Measurements from ENCODE around the gene GALNT2. TPM values are rescaled to one million over a fixed set of nuclear protein-coding genes. Genes with fewer than 3 reads are reported as not detected.

Gene GALNT2
- total and polyA plus RNA-seq, 2 experiments from 2014 or later = 17.8 to 48.3 TPM

DNA sequence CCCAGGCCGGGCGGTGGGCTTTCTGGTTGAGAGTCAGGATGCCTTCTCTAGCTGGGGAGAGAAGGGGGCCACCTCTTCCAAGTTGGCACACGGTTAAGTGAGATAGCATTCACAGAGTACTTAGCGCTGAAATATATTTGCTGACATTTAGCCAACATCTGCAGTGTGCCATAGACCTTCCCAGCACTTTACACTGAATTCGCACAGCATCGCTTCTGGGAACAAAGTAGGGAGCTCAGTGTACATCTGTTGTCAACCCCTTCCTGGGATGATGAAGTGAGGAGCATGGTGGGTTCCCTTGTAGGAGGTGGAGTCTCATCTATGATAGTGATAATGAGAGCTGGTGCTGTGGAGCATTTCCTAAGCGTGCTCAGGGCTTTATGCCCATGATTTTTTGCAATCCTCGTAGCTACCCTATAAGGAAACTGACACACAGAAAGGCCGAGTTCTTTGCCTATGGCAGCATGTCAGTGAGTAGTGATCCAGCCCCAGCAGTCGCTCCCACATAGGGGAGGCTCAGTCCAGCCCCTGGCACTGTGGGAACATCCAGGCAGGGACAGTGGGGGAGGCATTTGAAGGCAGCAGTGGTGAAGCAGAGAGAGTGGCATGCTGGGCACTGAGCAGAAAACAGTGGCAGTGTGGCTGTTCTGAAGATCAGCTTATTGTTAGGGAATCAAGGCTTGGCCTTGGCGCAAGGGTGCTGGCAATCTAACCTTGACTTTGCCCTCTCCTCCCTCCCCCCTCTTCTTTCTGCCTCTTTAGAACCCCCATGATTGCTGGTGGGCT, 182.8 kb downstream of the GALNT2 start:
- H3K27ac ChIP-seq (ENCODE audit: low read depth) = peak overlapping the region; percentile 62; the same call in 1 of the 2 replicates
- no peaks in the 10 kb centered on the region for H3K36me3 ChIP-seq (ENCODE audit: insufficient read depth)
- Mint-ChIP-seq H3K27ac (no peak overlapping the region), H3K9me3 (no peaks in the 10 kb centered on the region), H3K27me3 (ENCODE audit: insufficient read depth, low read depth, poor library complexity) (peaks cover 9% of the 10 kb centered on the region), H3K4me1 (peaks cover 36% of the 10 kb centered on the region), H3K4me3 (no peak overlapping the region), H3K36me3 (ENCODE audit: low read depth) (peaks cover 19% of the 10 kb centered on the region)
- no peaks in the 10 kb centered on the region for H3F3A ChIP-seq (replicated peaks; ENCODE audit: low read depth)
- H3K4me3 ChIP-seq = no peak overlapping the region
- H3K9me2 ChIP-seq (ENCODE audit: insufficient read depth) = peaks cover 6% of the 10 kb centered on the region
- no peak overlapping the region for H2AFZ ChIP-seq
- H3K4me1 ChIP-seq (ENCODE audit: insufficient read depth) = peaks cover 25% of the 10 kb centered on the region
- H3K27me3 ChIP-seq (ENCODE audit: insufficient read depth) = no peaks in the 10 kb centered on the region
- H4K20me1 ChIP-seq (replicated peaks; ENCODE audit: insufficient read depth) = no peaks in the 10 kb centered on the region
- 0 out of 2 replicates have a peak overlapping the region, but pooled peaks have one; percentile 47 for H3K4me2 ChIP-seq
- no peak for DNase-seq (ENCODE audit: low spot score)
- no peaks in the 10 kb centered on the region for H3K79me2 ChIP-seq (replicated peaks; ENCODE audit: insufficient read depth)
- TF ChIP-seq ETS1 (IDR thresholded peaks at IDR 0.05) (no peak), POLR2AphosphoS5 (IDR thresholded peaks at IDR 0.05; ENCODE audit: low read depth) (no peak), ZNF331 (CRISPR knock-in tag; IDR thresholded peaks at IDR 0.05; ENCODE audit: low read depth) (no peak), ZNF114 (CRISPR knock-in tag; IDR thresholded peaks at IDR 0.05) (no peak), EZH2phosphoT487 (IDR thresholded peaks at IDR 0.05; ENCODE audit: unreplicated experiment) (no peak), NANOG (IDR thresholded peaks at IDR 0.05; ENCODE audit: borderline replicate concordance) (no peak), JUNB (IDR thresholded peaks at IDR 0.05; ENCODE audit: unreplicated experiment) (no peak), CREB1 (CRISPR knock-in tag; IDR thresholded peaks at IDR 0.05; ENCODE audit: low read depth) (no peak), EZH2 (IDR thresholded peaks at IDR 0.05; ENCODE audit: low read depth, unreplicated experiment) (no peak), STAT1 (IDR thresholded peaks at IDR 0.05; ENCODE audit: unreplicated experiment) (no peak)
- TF ChIP-seq, protein P1, sequence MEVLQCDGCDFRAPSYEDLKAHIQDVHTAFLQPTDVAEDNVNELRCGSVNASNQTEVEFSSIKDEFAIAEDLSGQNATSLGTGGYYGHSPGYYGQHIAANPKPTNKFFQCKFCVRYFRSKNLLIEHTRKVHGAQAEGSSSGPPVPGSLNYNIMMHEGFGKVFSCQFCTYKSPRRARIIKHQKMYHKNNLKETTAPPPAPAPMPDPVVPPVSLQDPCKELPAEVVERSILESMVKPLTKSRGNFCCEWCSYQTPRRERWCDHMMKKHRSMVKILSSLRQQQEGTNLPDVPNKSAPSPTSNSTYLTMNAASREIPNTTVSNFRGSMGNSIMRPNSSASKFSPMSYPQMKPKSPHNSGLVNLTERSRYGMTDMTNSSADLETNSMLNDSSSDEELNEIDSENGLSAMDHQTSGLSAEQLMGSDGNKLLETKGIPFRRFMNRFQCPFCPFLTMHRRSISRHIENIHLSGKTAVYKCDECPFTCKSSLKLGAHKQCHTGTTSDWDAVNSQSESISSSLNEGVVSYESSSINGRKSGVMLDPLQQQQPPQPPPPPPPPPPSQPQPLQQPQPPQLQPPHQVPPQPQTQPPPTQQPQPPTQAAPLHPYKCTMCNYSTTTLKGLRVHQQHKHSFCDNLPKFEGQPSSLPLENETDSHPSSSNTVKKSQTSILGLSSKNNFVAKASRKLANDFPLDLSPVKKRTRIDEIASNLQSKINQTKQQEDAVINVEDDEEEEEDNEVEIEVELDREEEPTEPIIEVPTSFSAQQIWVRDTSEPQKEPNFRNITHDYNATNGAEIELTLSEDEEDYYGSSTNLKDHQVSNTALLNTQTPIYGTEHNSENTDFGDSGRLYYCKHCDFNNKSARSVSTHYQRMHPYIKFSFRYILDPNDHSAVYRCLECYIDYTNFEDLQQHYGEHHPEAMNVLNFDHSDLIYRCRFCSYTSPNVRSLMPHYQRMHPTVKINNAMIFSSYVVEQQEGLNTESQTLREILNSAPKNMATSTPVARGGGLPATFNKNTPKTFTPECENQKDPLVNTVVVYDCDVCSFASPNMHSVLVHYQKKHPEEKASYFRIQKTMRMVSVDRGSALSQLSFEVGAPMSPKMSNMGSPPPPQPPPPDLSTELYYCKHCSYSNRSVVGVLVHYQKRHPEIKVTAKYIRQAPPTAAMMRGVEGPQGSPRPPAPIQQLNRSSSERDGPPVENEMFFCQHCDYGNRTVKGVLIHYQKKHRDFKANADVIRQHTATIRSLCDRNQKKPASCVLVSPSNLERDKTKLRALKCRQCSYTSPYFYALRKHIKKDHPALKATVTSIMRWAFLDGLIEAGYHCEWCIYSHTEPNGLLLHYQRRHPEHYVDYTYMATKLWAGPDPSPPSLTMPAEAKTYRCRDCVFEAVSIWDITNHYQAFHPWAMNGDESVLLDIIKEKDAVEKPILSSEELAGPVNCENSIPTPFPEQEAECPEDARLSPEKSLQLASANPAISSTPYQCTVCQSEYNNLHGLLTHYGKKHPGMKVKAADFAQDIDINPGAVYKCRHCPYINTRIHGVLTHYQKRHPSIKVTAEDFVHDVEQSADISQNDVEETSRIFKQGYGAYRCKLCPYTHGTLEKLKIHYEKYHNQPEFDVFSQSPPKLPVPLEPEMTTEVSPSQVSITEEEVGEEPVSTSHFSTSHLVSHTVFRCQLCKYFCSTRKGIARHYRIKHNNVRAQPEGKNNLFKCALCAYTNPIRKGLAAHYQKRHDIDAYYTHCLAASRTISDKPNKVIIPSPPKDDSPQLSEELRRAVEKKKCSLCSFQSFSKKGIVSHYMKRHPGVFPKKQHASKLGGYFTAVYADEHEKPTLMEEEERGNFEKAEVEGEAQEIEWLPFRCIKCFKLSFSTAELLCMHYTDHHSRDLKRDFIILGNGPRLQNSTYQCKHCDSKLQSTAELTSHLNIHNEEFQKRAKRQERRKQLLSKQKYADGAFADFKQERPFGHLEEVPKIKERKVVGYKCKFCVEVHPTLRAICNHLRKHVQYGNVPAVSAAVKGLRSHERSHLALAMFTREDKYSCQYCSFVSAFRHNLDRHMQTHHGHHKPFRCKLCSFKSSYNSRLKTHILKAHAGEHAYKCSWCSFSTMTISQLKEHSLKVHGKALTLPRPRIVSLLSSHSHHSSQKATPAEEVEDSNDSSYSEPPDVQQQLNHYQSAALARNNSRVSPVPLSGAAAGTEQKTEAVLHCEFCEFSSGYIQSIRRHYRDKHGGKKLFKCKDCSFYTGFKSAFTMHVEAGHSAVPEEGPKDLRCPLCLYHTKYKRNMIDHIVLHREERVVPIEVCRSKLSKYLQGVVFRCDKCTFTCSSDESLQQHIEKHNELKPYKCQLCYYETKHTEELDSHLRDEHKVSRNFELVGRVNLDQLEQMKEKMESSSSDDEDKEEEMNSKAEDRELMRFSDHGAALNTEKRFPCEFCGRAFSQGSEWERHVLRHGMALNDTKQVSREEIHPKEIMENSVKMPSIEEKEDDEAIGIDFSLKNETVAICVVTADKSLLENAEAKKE (CRISPR knock-in tag; IDR thresholded peaks at IDR 0.05) = no peak
- TF ChIP-seq, protein P2, sequence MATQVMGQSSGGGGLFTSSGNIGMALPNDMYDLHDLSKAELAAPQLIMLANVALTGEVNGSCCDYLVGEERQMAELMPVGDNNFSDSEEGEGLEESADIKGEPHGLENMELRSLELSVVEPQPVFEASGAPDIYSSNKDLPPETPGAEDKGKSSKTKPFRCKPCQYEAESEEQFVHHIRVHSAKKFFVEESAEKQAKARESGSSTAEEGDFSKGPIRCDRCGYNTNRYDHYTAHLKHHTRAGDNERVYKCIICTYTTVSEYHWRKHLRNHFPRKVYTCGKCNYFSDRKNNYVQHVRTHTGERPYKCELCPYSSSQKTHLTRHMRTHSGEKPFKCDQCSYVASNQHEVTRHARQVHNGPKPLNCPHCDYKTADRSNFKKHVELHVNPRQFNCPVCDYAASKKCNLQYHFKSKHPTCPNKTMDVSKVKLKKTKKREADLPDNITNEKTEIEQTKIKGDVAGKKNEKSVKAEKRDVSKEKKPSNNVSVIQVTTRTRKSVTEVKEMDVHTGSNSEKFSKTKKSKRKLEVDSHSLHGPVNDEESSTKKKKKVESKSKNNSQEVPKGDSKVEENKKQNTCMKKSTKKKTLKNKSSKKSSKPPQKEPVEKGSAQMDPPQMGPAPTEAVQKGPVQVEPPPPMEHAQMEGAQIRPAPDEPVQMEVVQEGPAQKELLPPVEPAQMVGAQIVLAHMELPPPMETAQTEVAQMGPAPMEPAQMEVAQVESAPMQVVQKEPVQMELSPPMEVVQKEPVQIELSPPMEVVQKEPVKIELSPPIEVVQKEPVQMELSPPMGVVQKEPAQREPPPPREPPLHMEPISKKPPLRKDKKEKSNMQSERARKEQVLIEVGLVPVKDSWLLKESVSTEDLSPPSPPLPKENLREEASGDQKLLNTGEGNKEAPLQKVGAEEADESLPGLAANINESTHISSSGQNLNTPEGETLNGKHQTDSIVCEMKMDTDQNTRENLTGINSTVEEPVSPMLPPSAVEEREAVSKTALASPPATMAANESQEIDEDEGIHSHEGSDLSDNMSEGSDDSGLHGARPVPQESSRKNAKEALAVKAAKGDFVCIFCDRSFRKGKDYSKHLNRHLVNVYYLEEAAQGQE (IDR thresholded peaks at IDR 0.05; ENCODE audit: unreplicated experiment) = no peak
- TF ChIP-seq, protein P3, sequence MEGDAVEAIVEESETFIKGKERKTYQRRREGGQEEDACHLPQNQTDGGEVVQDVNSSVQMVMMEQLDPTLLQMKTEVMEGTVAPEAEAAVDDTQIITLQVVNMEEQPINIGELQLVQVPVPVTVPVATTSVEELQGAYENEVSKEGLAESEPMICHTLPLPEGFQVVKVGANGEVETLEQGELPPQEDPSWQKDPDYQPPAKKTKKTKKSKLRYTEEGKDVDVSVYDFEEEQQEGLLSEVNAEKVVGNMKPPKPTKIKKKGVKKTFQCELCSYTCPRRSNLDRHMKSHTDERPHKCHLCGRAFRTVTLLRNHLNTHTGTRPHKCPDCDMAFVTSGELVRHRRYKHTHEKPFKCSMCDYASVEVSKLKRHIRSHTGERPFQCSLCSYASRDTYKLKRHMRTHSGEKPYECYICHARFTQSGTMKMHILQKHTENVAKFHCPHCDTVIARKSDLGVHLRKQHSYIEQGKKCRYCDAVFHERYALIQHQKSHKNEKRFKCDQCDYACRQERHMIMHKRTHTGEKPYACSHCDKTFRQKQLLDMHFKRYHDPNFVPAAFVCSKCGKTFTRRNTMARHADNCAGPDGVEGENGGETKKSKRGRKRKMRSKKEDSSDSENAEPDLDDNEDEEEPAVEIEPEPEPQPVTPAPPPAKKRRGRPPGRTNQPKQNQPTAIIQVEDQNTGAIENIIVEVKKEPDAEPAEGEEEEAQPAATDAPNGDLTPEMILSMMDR (conservative IDR thresholded peaks at IDR 0.05; ENCODE audit: low read depth in 2 of 2) = no peak
- ATAC-seq = no peak

Data from GM23338 (cell line).